NK-92 (cell line): ENCODE data around the gene SNAI1.
"Not testable (repeated sequence)": the region's sequence is repeated elsewhere in the genome, so short reads cannot be mapped to it uniquely, and the experiment has no call there.

Source experiments
- DNase-seq: peaks from one replicate; lab custom pipeline; 2025; ENCODE audit not compliant: unreplicated experiment; lab: John Stamatoyannopoulos, UW

The SNAI1 gene

DNA sequence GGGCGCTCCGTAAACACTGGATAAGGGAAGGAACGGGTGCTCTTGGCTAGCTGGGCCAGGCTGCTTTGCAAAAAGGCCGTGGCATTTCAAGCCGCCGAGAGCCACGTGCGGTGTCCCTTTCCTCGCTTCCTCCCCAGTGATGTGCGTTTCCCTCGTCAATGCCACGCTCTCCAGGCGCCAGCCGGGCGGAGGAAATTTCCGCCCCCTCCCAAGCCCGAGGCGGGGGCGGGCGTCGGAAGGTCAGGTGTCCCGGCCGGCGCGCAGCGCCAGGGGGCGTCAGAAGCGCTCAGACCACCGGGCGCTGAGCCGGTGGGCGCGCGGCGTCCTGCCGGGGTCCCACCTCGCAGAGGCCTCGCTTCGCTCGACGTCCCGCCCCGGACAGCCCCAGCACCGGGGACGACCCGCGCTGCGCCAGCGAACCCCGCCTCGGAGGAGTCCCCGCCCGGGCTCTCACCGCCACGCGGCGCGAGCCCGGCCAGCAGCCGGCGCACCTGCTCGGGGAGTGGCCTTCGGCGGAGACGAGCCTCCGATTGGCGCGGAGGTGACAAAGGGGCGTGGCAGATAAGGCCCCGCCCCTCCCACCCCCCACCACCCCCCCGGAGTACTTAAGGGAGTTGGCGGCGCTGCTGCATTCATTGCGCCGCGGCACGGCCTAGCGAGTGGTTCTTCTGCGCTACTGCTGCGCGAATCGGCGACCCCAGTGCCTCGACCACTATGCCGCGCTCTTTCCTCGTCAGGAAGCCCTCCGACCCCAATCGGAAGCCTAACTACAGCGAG, at the start of gene SNAI1:
Gene SNAI1 (plus strand): TSS at position 635 of the 777 bp plus-strand sequence. CDS start 80 bp downstream, at position 715.
- no peak for DNase-seq

DNA sequence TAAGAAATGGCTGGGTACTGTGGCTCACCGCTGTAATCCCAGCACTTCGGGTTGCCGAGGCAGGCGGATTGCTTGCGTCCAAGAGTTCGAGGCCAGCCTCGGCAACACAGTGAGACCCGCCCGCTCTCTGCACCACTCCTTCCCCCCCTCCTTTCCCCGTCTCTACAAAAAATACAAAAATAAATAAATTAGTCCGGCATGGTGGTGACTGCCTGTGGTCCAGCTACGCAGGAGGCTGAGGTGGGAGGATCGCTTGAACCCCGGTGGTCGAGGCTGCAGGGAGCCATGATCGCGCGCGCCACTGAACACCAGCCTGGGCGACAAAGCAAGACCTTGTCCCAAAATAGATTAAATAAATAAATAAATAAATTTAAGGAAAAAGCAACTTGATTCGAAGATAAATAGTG, 47.0 kb upstream of the SNAI1 start:
- DNase-seq, result no peak

GRCh38 chr20:49936153-49937026, 46.4 kb upstream of the SNAI1 start, which contains the start of gene RNF114:
RNF114 (plus strand) TSS chr20:49936397; CDS start chr20:49936413, 16 bp downstream.
- peak; percentile 47 for DNase-seq

DNA sequence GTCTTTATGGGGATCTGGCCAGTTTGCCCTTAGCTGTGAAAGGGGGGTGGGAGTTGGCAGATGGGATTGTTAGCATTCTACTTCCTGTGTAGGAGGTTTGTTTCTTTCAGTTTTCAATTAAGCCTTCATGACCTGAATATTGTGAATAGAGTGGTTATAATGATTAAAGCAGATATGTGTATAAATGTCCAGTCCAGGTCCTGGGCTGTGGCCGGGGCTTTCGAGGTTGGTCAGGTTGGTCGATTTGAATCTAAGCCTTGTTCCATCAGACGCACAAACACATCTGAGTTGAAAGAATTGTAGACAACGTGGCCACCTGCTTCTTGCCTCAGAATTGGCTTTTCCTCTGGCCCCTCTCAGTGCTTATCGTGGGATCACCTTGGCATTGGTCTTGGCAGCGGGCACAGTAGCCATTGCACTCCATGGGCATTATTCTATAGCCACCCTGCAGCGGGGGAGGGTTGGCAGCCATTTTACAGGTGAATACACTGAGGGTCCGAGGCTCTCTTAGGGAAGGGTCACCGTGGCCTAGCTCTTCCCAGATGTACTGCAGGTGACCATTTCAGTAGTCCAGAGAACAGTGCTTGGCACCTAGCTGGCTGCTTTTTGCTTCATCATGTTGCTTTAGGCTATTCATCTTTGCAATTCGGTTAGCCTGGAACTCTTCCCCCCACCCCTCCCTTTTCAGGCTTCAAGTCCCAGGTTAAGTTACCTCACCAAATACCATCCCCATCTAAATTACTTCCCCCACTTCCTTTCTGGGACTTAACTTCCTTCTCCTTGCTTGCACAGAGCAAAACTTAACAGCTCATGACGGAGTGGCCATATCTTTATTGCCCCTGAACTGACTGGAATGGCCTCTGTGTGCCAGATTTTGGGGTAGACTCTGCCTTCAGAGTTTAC, 45.5 kb upstream of the SNAI1 start:
- no peak for DNase-seq

DNA sequence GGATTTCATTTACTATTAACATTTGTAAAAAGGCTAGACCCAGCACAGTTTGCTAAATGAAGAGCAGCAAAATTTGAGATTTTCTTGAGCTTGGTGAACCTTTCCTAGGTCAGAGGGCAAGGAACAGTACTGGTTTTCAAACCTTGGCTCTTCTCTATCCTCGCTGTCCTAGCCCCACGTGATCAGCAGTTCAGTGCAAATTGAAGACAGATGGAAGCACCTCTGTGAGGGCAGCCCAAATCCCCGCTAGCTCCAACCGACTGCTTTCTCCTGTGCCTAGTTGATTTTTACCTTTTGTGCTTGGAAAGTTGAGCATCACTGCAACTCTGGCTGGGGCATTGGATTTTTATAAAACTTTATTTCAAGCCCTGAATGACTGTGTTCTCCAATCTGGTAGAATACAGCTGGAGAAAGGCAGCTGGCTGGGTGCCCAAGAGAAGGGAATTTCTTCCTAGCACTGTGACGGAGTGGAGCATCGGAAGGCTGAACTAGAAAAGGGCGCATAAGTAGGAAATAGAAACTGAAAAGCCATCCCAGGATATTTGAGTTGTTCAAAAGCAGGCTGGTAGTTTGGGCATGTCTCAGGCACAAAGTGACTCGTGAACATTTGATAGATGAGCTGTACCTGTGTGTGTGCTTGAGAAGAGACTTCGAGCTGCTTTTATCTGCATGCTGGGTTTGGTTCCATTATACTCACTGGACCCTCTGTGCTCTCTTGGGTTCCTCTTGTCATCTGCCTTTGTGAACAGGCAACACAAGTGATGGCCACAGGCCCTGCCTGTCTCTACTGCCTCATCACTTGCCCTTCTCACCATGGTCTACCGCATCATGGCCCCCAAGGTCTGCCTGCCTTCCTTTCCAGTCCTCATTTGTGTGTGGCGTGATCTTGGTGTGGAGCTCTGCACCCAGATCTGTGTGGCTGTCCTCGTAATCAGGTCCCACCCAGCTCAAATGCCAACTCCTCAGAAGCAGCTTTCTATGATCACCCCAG, 44.3 kb upstream of the SNAI1 start:
- DNase-seq, result no peak

DNA sequence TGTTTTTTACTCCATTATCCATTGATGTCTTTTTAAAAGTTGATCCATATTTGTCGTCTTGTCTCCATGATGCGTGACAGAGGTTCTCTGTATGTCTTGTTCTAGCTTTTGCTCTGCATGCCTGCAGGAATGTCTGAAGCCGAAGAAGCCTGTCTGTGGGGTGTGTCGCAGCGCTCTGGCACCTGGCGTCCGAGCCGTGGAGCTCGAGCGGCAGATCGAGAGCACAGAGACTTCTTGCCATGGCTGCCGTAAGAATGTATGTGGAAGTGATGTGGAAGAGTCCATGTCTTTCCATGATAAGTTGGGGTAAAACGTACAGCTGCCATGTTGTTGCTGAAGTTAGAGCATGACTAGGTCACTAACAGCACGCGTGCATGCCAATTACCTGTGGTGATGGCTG, 41.3 kb upstream of the SNAI1 start:
- no peak for DNase-seq

- DNase-seq, result no peak
These were observed 40.5 kb upstream of the SNAI1 start for GRCh38 chr20:49942303-49942702.

DNA sequence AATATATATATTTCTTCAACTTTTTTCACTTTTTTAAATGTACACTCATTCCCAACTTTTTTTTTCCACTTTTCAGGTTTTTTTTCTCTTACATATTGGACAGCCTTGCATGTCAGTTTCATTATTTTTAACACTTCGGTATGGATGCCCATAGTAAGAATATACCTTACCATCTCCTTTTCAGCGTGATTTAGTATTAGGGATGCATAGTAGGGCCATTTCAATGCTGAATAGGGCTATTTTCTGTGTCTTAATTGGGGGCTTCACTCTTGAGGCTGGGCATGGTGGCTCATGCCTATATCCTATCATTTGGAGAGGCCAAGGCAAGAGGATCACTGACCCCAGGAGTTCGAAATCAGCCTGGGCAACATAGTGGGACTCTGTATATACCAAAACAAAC, 39.8 kb upstream of the SNAI1 start:
- no peak for DNase-seq

GRCh38 chr20:49945306-49945700, 37.5 kb upstream of the SNAI1 start:
- DNase-seq, result no peak

- no peak for DNase-seq
These were observed 36.9 kb upstream of the SNAI1 start for GRCh38 chr20:49945701-49946477.

DNA sequence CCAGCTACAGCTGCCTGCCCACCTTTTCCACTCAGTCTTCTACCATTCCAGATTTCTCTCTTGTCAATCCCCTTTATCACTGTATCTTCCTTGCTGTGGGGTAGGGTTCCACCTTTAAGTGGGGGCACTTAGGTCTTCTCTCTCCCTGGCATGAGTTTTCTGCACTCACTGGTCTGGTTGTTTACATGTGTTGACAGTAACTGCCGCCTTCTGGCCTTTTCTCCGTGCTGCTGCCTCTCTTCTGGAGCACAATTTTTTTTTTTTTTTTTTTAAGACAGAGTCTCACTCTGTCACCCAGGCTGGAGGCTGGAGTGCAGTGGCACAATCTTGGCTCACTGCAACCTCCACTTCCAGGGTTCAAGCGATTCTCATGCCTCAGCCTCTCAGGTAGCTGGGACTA, 34.6 kb upstream of the SNAI1 start:
- DNase-seq, result no peak

- DNase-seq, result no peak
These were observed 33.8 kb upstream of the SNAI1 start for GRCh38 chr20:49948809-49949507.

DNA sequence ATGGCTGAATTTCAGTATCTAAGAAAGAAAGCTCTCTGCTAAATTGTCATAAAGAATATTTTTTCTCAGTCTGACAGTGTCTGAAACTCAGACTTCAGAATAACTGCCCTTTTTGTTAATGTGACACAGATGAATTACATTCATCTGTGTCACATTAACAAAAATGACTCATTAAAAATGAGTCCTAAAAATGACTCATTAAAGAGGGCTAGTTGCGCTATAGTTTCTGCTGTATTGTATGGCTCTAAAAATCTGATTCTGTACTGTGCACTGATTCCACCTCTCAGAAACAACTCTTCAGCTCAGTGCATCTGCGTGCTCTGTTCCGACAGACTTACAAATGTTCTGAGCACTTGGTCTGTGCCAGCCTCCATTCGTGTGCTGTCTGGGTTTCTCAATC, 31.6 kb upstream of the SNAI1 start:
- no peak for DNase-seq

GRCh38 chr20:49955167-49955566, 27.6 kb upstream of the SNAI1 start:
- no peak for DNase-seq

GRCh38 chr20:49955830-49956396, 26.9 kb upstream of the SNAI1 start:
- not testable (repeated sequence) for DNase-seq

GRCh38 chr20:49956689-49957088, 26.1 kb upstream of the SNAI1 start:
- no peak for DNase-seq

DNA sequence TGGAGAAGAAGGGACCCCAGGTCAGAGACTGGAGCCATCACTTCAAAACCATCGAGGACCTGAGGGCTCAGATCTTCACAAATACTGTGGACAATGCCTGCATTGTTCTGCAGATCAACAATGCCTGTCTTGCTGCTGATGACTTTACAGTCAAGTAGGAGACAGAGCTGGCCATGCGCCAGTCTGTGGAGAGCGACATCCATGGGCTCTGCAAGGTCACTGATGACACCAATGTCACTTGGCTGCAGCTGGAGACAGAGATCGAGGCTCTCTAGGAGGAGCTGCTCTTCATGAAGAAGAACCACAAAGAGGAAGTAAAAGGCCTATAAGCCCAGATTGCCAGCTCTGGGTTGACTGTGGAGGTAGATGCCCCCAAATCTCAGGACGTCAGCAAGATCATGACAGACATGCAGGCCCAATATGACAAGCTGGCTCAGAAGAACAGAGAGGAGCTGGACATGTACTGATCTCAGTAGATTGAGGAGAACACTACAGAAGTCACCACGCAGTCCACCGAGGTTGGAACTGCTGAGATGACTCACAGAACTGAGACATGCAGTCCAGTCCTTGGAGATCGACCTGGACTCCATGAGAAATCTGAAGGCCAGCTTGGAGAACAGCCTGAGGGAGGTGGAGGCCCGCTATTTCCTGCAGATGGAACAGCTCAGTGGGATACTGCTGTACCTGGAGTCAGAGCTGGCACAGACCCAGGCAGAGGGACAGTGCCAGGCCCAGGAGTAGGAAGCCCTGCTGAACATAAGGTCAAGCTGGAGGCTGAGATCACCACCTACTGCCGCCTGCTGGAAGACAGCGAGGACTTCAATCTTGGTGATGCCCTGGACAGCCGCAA, 25.5 kb upstream of the SNAI1 start:
- DNase-seq, result not testable (repeated sequence)
